ENCODE measurements around the gene SUSD4. TPM values are rescaled to one million over a fixed set of nuclear protein-coding genes. Genes with fewer than 3 reads are reported as not detected.
A peak's percentile ranks its signal among the peaks of the same experiment; 100 is the strongest.

Gene SUSD4
- total and polyA plus RNA-seq, 7 experiments from 2014 or later: 0.10 to 21.5 (median 7.7) TPM

- no peaks in the 10 kb centered on the region for H3K9me3 ChIP-seq (ENCODE audit: control insufficient read depth in 2 of 3, low read length in 3 of 3)
- H3K27me3 Mint-ChIP-seq: peaks cover 0 to 2% (median 0%) of the 10 kb centered on the region in 5 donors
- ATAC-seq: no peak
- no peaks in the 10 kb centered on the region for H3K36me3 ChIP-seq (ENCODE audit: control insufficient read depth in 2 of 3, insufficient read depth in 3 of 3, low read length in 3 of 3)
- H3K4me1 Mint-ChIP-seq: peaks cover 10 to 81% (median 50%) of the 10 kb centered on the region in 7 donors
- no peaks in the 10 kb centered on the region for H3K27me3 ChIP-seq (ENCODE audit: control insufficient read depth in 2 of 2, insufficient read depth in 2 of 2, low read length in 2 of 2)
- DNase-seq: no peak
- intact Hi-C loops (cut with micrococcal nuclease): loop anchor here (1.0 to 5.0 kb wide), 4 partner anchors 53 to 113 kb away; no protein-coding TSS in a partner anchor
- H3K27ac ChIP-seq (ENCODE audit: low read depth, low read length): no peak overlapping the region
- H3K4me3 ChIP-seq (ENCODE audit: low read length): no peak overlapping the region
- H3K4me1 ChIP-seq (ENCODE audit: control insufficient read depth in 2 of 2, insufficient read depth in 2 of 2, low read length in 2 of 2): peaks cover 14 to 40% of the 10 kb centered on the region in 2 donors
- H3K4me3 Mint-ChIP-seq: no peak overlapping the region
- CTCF ChIA-PET: interaction anchor here (1.1 to 1.2 kb wide), 2 partner anchors 104 to 112 kb away, joined by 5 to 6 read pairs; no protein-coding TSS in a partner anchor
- H3K36me3 Mint-ChIP-seq: peaks cover 0 to 11% (median 5%) of the 10 kb centered on the region in 5 donors
- H3K9me3 Mint-ChIP-seq: peaks cover 0 to 2% (median 0%) of the 10 kb centered on the region in 11 donors
- H3K27ac Mint-ChIP-seq: peak overlapping the region in 6 of 9 donors; percentile 6 to 92 (median 49)
- POLR2A ChIA-PET: interaction anchor here (0.9 to 1.2 kb wide), 3 partner anchors 15 to 112 kb away, joined by 3 read pairs; no protein-coding TSS in a partner anchor
These were observed 118.6 kb downstream of the SUSD4 start for GRCh38 chr1:223245411-223245810.

GRCh38 chr1:223244366-223245103, 119.4 kb downstream of the SUSD4 start:
- no peaks in the 10 kb centered on the region for H3K27me3 ChIP-seq (ENCODE audit: control insufficient read depth in 2 of 2, insufficient read depth in 2 of 2, low read length in 2 of 2)
- H3K9me3 Mint-ChIP-seq: peaks cover 0 to under 1% (median 0%) of the 10 kb centered on the region in 11 donors
- H3K27ac Mint-ChIP-seq: peak overlapping the region in 6 of 9 donors; percentile 1 to 76 (median 22)
- peaks cover 0 to 12% (median 5%) of the 10 kb centered on the region in 5 donors for H3K36me3 Mint-ChIP-seq
- peaks cover 10 to 79% (median 47%) of the 10 kb centered on the region in 7 donors for H3K4me1 Mint-ChIP-seq
- peak in 1 of 9 donors; percentile 13 for DNase-seq
- no peaks in the 10 kb centered on the region for H3K9me3 ChIP-seq (ENCODE audit: control insufficient read depth in 2 of 3, low read length in 3 of 3)
- peaks cover 0 to 2% (median 0%) of the 10 kb centered on the region in 5 donors for H3K27me3 Mint-ChIP-seq
- no peaks in the 10 kb centered on the region for H3K36me3 ChIP-seq (ENCODE audit: control insufficient read depth in 2 of 3, insufficient read depth in 3 of 3, low read length in 3 of 3)
- peaks cover 13 to 43% of the 10 kb centered on the region in 2 donors for H3K4me1 ChIP-seq (ENCODE audit: control insufficient read depth in 2 of 2, insufficient read depth in 2 of 2, low read length in 2 of 2)
- peak; percentile 59 for ATAC-seq
- no peak overlapping the region for H3K4me3 ChIP-seq (ENCODE audit: low read length)
- ChIA-PET POLR2A (interaction anchor here (0.9 to 1.2 kb wide), 2 partner anchors 15 to 111 kb away, joined by 3 read pairs; no protein-coding TSS in a partner anchor), CTCF (interaction anchor here (0.9 to 1.2 kb wide), 4 partner anchors 103 to 114 kb away, joined by 3 to 6 read pairs (median 4); no protein-coding TSS in a partner anchor)
- intact Hi-C loops (cut with micrococcal nuclease): loop anchor here (1.0 to 5.0 kb wide), 5 partner anchors 14 to 112 kb away; no protein-coding TSS in a partner anchor
- no peak overlapping the region for H3K27ac ChIP-seq (ENCODE audit: low read depth, low read length)
- H3K4me3 Mint-ChIP-seq: no peak overlapping the region

- intact Hi-C loops (cut with micrococcal nuclease): loop anchor here in 1 of 2 donors (1.0 kb wide), 1 partner anchor 13 kb away; no protein-coding TSS in a partner anchor
- POLR2A ChIA-PET: no interaction called here
- peak overlapping the region in 1 of 9 donors; percentile 5 for H3K27ac Mint-ChIP-seq
These were observed 120.4 kb downstream of the SUSD4 start for GRCh38 chr1:223243441-223244050.

GRCh38 chr1:223242971-223243370, 121.0 kb downstream of the SUSD4 start:
- intact Hi-C loops (cut with micrococcal nuclease): no loop called here

More at GRCh38 chr1:223243441-223244050, 120.4 kb downstream of the SUSD4 start:
- Mint-ChIP-seq H3K4me1 (peaks cover 4 to 69% (median 38%) of the 10 kb centered on the region in 7 donors), H3K9me3 (peaks cover 0 to 9% (median 0%) of the 10 kb centered on the region in 11 donors), H3K27me3 (peaks cover 0 to 3% (median 0%) of the 10 kb centered on the region in 5 donors), H3K36me3 (peaks cover 0 to 12% (median 6%) of the 10 kb centered on the region in 5 donors), H3K4me3 (no peak overlapping the region)
- ATAC-seq (no peak), DNase-seq (no peak)
- Histone ChIP-seq H3K9me3 (ENCODE audit: control insufficient read depth in 2 of 3, low read length in 3 of 3) (no peaks in the 10 kb centered on the region), H3K27me3 (ENCODE audit: control insufficient read depth in 2 of 2, insufficient read depth in 2 of 2, low read length in 2 of 2) (no peaks in the 10 kb centered on the region), H3K36me3 (ENCODE audit: control insufficient read depth in 2 of 3, insufficient read depth in 3 of 3, low read length in 3 of 3) (no peaks in the 10 kb centered on the region), H3K27ac (ENCODE audit: low read depth, low read length) (no peak overlapping the region), H3K4me1 (ENCODE audit: control insufficient read depth in 2 of 2, insufficient read depth in 2 of 2, low read length in 2 of 2) (peaks cover 6 to 35% of the 10 kb centered on the region in 2 donors), H3K4me3 (ENCODE audit: low read length) (no peak overlapping the region)
- CTCF ChIA-PET: interaction anchor here (1.2 kb wide), 1 partner anchor 108 kb away, joined by 4 read pairs; no protein-coding TSS in a partner anchor

GRCh38 chr1:223242382-223242955, 121.5 kb downstream of the SUSD4 start:
- intact Hi-C loops (cut with micrococcal nuclease): no loop called here
- Histone ChIP-seq H3K27me3 (ENCODE audit: control insufficient read depth in 2 of 2, insufficient read depth in 2 of 2, low read length in 2 of 2) (no peaks in the 10 kb centered on the region), H3K36me3 (ENCODE audit: control insufficient read depth in 2 of 3, insufficient read depth in 3 of 3, low read length in 3 of 3) (no peaks in the 10 kb centered on the region), H3K4me3 (ENCODE audit: low read length) (no peak overlapping the region), H3K27ac (ENCODE audit: low read depth, low read length) (no peak overlapping the region), H3K4me1 (ENCODE audit: control insufficient read depth in 2 of 2, insufficient read depth in 2 of 2, low read length in 2 of 2) (peaks cover 0 to 24% of the 10 kb centered on the region in 2 donors), H3K9me3 (ENCODE audit: control insufficient read depth in 2 of 3, low read length in 3 of 3) (no peaks in the 10 kb centered on the region)
- H3K27me3 Mint-ChIP-seq: peaks cover 0 to 4% (median 0%) of the 10 kb centered on the region in 5 donors
- no peak for DNase-seq
- POLR2A ChIA-PET: interaction anchor here (1.0 to 1.1 kb wide), 2 partner anchors 24 to 66 kb away, joined by 3 read pairs; no protein-coding TSS in a partner anchor
- peaks cover 0 to 59% (median 29%) of the 10 kb centered on the region in 7 donors for H3K4me1 Mint-ChIP-seq
- H3K9me3 Mint-ChIP-seq: peaks cover 0 to 20% (median 2%) of the 10 kb centered on the region in 11 donors
- H3K36me3 Mint-ChIP-seq: peaks cover 0 to 13% (median 9%) of the 10 kb centered on the region in 5 donors
- ATAC-seq: no peak
- H3K4me3 Mint-ChIP-seq: no peak overlapping the region
- H3K27ac Mint-ChIP-seq: peak overlapping the region in 1 of 9 donors; percentile 41
- CTCF ChIA-PET: no interaction called here

More at GRCh38 chr1:223242971-223243370, 121.0 kb downstream of the SUSD4 start:
- ChIA-PET CTCF (no interaction called here), POLR2A (no interaction called here)
- Mint-ChIP-seq H3K9me3 (peaks cover 0 to 15% (median 2%) of the 10 kb centered on the region in 11 donors), H3K4me1 (peaks cover 0 to 64% (median 32%) of the 10 kb centered on the region in 7 donors), H3K27ac (peak overlapping the region in 1 of 9 donors; percentile 41), H3K27me3 (peaks cover 0 to 4% (median 0%) of the 10 kb centered on the region in 5 donors), H3K4me3 (no peak overlapping the region), H3K36me3 (peaks cover 0 to 12% (median 9%) of the 10 kb centered on the region in 5 donors)
- no peak for ATAC-seq
- Histone ChIP-seq H3K9me3 (ENCODE audit: control insufficient read depth in 2 of 3, low read length in 3 of 3) (no peaks in the 10 kb centered on the region), H3K4me3 (ENCODE audit: low read length) (no peak overlapping the region), H3K4me1 (ENCODE audit: control insufficient read depth in 2 of 2, insufficient read depth in 2 of 2, low read length in 2 of 2) (peaks cover 0 to 29% of the 10 kb centered on the region in 2 donors), H3K27me3 (ENCODE audit: control insufficient read depth in 2 of 2, insufficient read depth in 2 of 2, low read length in 2 of 2) (no peaks in the 10 kb centered on the region), H3K36me3 (ENCODE audit: control insufficient read depth in 2 of 3, insufficient read depth in 3 of 3, low read length in 3 of 3) (no peaks in the 10 kb centered on the region), H3K27ac (ENCODE audit: low read depth, low read length) (no peak overlapping the region)
- DNase-seq: no peak

- CTCF ChIA-PET: no interaction called here
- Histone ChIP-seq H3K4me3 (ENCODE audit: low read length) (no peak overlapping the region), H3K4me1 (ENCODE audit: control insufficient read depth in 2 of 2, insufficient read depth in 2 of 2, low read length in 2 of 2) (peaks cover 0 to 23% of the 10 kb centered on the region in 2 donors), H3K9me3 (ENCODE audit: control insufficient read depth in 2 of 3, low read length in 3 of 3) (no peaks in the 10 kb centered on the region), H3K27ac (ENCODE audit: low read depth, low read length) (no peak overlapping the region), H3K27me3 (ENCODE audit: control insufficient read depth in 2 of 2, insufficient read depth in 2 of 2, low read length in 2 of 2) (no peaks in the 10 kb centered on the region), H3K36me3 (ENCODE audit: control insufficient read depth in 2 of 3, insufficient read depth in 3 of 3, low read length in 3 of 3) (no peaks in the 10 kb centered on the region)
- Mint-ChIP-seq H3K4me1 (peaks cover 0 to 46% (median 39%) of the 10 kb centered on the region in 7 donors), H3K4me3 (peak overlapping the region in 2 of 10 donors; percentile 30), H3K36me3 (peaks cover 1 to 17% (median 15%) of the 10 kb centered on the region in 5 donors), H3K27me3 (peaks cover 0 to 6% (median 0%) of the 10 kb centered on the region in 5 donors), H3K27ac (peak overlapping the region in 4 of 9 donors; percentile 2 to 79 (median 43)), H3K9me3 (peaks cover 1 to 35% (median 8%) of the 10 kb centered on the region in 11 donors)
- POLR2A ChIA-PET: no interaction called here
- no peak for DNase-seq
- intact Hi-C loops (cut with micrococcal nuclease): no loop called here
- no peak for ATAC-seq
These were observed 123.9 kb downstream of the SUSD4 start for GRCh38 chr1:223240122-223240521.

Measured in naive thymus-derived CD4-positive, alpha-beta T cell (primary cell).